HepG2 (cell line): ENCODE measurements around the gene FAF2. TPM values are rescaled to one million over a fixed set of nuclear protein-coding genes. Genes with fewer than 3 reads are reported as not detected.
A peak's percentile ranks its signal among the peaks of the same experiment; 100 is the strongest.

Experiments used
- ATAC-seq: fragments of 200-7000 bp; cut with Tn5 transposase; 3 replicates; pipeline ENCODE4 v1.9.1; 2020; ENCODE audit warnings: mild to moderate bottlenecking, moderate library complexity
- BruUV-seq: library from RNA; stranded (reverse); fragments of 400-500 nt; replicated peaks from 2 replicates; lab custom pipeline; 2021; lab: Mats Ljungman, UMichigan
- CTCF ChIA-PET: fragments of 300-600 bp; formaldehyde crosslinking; extraction: SDS; loops from one replicate; lab custom pipeline; 2021; ENCODE audit warnings: low total read pairs, inconsistent platforms, low intra/inter-chr PET ratio; lab: Yijun Ruan, JAX
- POLR2A ChIA-PET: fragments of 350-600 bp; sonication (Branson Sonifier 250); formaldehyde crosslinking; loops from one replicate; lab custom pipeline; 2020; ENCODE audit warnings: antibody characterized with exemption, inconsistent platforms; lab: Yijun Ruan, JAX
- DNase-seq: peaks from one replicate; pipeline ENCODE4 v3.0.0-alpha.2; 2015; ENCODE audit warnings: low spot score
- FAIRE-seq: peaks from 3 replicates; lab custom pipeline; 2011; peaks lifted over from hg19 to GRCh38; lab: Jason Lieb, UNC
- H2AFZ ChIP-seq: one replicate; pipeline ENCODE4 v1.6.1; 2011; ENCODE audit warnings: low read length, inconsistent platforms
- H3K27ac ChIP-seq: fragments of 300-600 bp; 3 replicates; pipeline ENCODE4 v1.8.0; 2011; ENCODE audit warnings: mixed run types, mild to moderate bottlenecking, mixed read lengths, low read length, inconsistent platforms; ENCODE audit not compliant: insufficient read depth; ENCODE audit errors: extremely low read length
- H3K27me3 ChIP-seq, 2 experiments: fragments of 200-600 bp in 1 of 2; 2 replicates in 1 of 2; 3 replicates in 1 of 2; pipeline versions ENCODE4 v1.6.0 to v1.8.0; 2011; ENCODE audit warnings: low read length in 2 of 2, mild to moderate bottlenecking in 2 of 2, moderate library complexity in 2 of 2, inconsistent platforms in 1 of 2; ENCODE audit not compliant: insufficient read depth in 2 of 2, control insufficient read depth in 1 of 2
- H3K36me3 ChIP-seq, 2 experiments: fragments of 200-600 bp in 1 of 2; replicated peaks in 1 of 2; 2 replicates in 1 of 2; 3 replicates in 1 of 2; pipeline versions ENCODE4 v1.5.1 to v1.8.0; 2011; ENCODE audit warnings: low read length in 2 of 2, inconsistent platforms in 1 of 2; ENCODE audit not compliant: insufficient read depth in 2 of 2, control insufficient read depth in 1 of 2
- H3K4me1 ChIP-seq: 2 replicates; pipeline ENCODE4 v1.5.1; 2012; ENCODE audit warnings: low read length, inconsistent platforms; ENCODE audit not compliant: insufficient read depth
- H3K4me2 ChIP-seq: 2 replicates; pipeline ENCODE4 v1.6.0; 2011; ENCODE audit warnings: low read depth, low read length, inconsistent platforms
- H3K4me3 ChIP-seq, 3 experiments: fragments of 200-600 bp in 1 of 3; sonication (generic), shearing (Covaris generic) in 1 of 3; replicated peaks in 1 of 3; 2 replicates each; pipeline ENCODE4 v1.5.1; 2011 to 2016; ENCODE audit warnings: low read length in 3 of 3, inconsistent platforms in 2 of 3, low read depth in 2 of 3, mild to moderate bottlenecking in 2 of 3, control low read depth in 1 of 3, mixed read lengths in 1 of 3; ENCODE audit not compliant: insufficient read depth in 1 of 3
- H3K79me2 ChIP-seq: one replicate; pipeline ENCODE4 v1.6.1; 2011; ENCODE audit warnings: low read length, inconsistent platforms; ENCODE audit not compliant: insufficient read depth
- H3K9ac ChIP-seq: 2 replicates; pipeline ENCODE4 v1.6.0; 2011; ENCODE audit warnings: mild to moderate bottlenecking, low read depth, low read length, inconsistent platforms; ENCODE audit not compliant: insufficient read depth
- H3K9me3 ChIP-seq: 2 replicates; pipeline ENCODE4 v1.5.1; 2012; ENCODE audit warnings: mild to moderate bottlenecking, low read length
- H4K20me1 ChIP-seq: 2 replicates; pipeline ENCODE4 v1.6.0; 2011; ENCODE audit warnings: inconsistent platforms, mild to moderate bottlenecking, low read length, moderate library complexity; ENCODE audit not compliant: insufficient read depth
- ATF1 ChIP-seq: IDR thresholded peaks from 2 replicates; pipeline ENCODE4 v1.6.1; 2016; ENCODE audit warnings: mild to moderate bottlenecking, control low read depth
- CHD2 ChIP-seq: IDR thresholded peaks from 2 replicates; pipeline ENCODE4 v1.6.1; 2011; ENCODE audit warnings: low read depth, low read length, improper control_type of control experiment
- CHD4 ChIP-seq: fragments of 200-600 bp; sonication (generic); IDR thresholded peaks from 2 replicates; pipeline ENCODE4 v1.7.0; 2017; ENCODE audit warnings: mild to moderate bottlenecking, low read length, borderline replicate concordance
- HIVEP1 ChIP-seq: sonication (generic); formaldehyde crosslinking; IDR thresholded peaks from 2 replicates; pipeline ENCODE4 v1.4.0; 2020; ENCODE audit warnings: mild to moderate bottlenecking, missing genetic modification reagents
- KMT2A ChIP-seq: sonication (generic); formaldehyde crosslinking; IDR thresholded peaks from 2 replicates; pipeline ENCODE4 v1.4.0; 2020; ENCODE audit warnings: missing genetic modification reagents
- SNAI1 ChIP-seq: sonication (generic); formaldehyde crosslinking; IDR thresholded peaks from 2 replicates; pipeline ENCODE4 v1.5.0; 2020; ENCODE audit warnings: mild to moderate bottlenecking, missing genetic modification reagents, borderline replicate concordance
- ZMYM3 ChIP-seq: sonication (generic); formaldehyde crosslinking; IDR thresholded peaks from 2 replicates; pipeline ENCODE4 v1.5.1; 2020; ENCODE audit warnings: mild to moderate bottlenecking, missing genetic modification reagents
- ZNF20 ChIP-seq: sonication (generic); formaldehyde crosslinking; IDR thresholded peaks from 2 replicates; pipeline ENCODE4 v1.4.0; 2020; ENCODE audit warnings: mild to moderate bottlenecking, moderate library complexity, missing genetic modification reagents
- ZNF629 ChIP-seq: sonication (generic); formaldehyde crosslinking; conservative IDR thresholded peaks from 2 replicates; pipeline ENCODE4 v1.5.0; 2020; ENCODE audit warnings: missing genetic modification reagents
- ZNF83 ChIP-seq: sonication (generic); formaldehyde crosslinking; IDR thresholded peaks from 2 replicates; pipeline ENCODE4 v1.4.0; 2020; ENCODE audit warnings: missing genetic modification reagents, mild to moderate bottlenecking, borderline replicate concordance
- ZNF883 ChIP-seq: sonication (generic); formaldehyde crosslinking; IDR thresholded peaks from 2 replicates; pipeline ENCODE4 v1.5.1; 2020; ENCODE audit warnings: mild to moderate bottlenecking, missing genetic modification reagents; ENCODE audit errors: not compliant biosample characterization
- WGBS: methylation state at CpG from one replicate; pipeline ENCODE4 v1.1.6; 2017; ENCODE audit warnings: low lambda C conversion rate; 5-methylcytosine and 5-hydroxymethylcytosine counted together
- in situ Hi-C: cut with HindIII; loops from 2 replicates; pipeline ENCODE4 v1.10.0; 2017; ENCODE audit warnings: low pct_unique_long_range_greater_than_20kb; ENCODE audit not compliant: extremely low pct_ligation_motif_present
- intact Hi-C: fragments of 100-400 bp; cut with micrococcal nuclease; formaldehyde crosslinking; loops from one replicate; pipeline ENCODE4 v1.10.0; 2022; ENCODE audit not compliant: unreplicated experiment
- polyA plus RNA-seq, 8 experiments: library from polyadenylated mRNA; depleted of rRNA in 3 of 8; stranded (reverse) in 7 of 8; unstranded in 1 of 8; fragments of >200 nt; fragmentation: Illumina TruSeq in 4 of 8; extraction: Trizol in 4 of 8; gene quantifications; 2 replicates each; pipeline versions ENCODE4 v1.2.1 to v1.2.3, GENCODE V29; 2011 to 2016; ENCODE audit warnings: low read depth in 4 of 8, missing spikeins in 1 of 8, mixed read lengths in 1 of 8; ENCODE audit not compliant: insufficient read depth in 1 of 8
- total RNA-seq, 5 experiments: library from RNA; depleted of rRNA; stranded (reverse); fragments of >200 nt; fragmentation: Illumina TruSeq; extraction: Trizol; gene quantifications; 2 replicates each; pipeline ENCODE4 v1.2.3, GENCODE V29; 2016; ENCODE audit warnings: low read depth in 1 of 5
- TF ChIP-seq, protein P1 (sequence below): sonication (generic); formaldehyde crosslinking; IDR thresholded peaks from 2 replicates; pipeline ENCODE4 v1.5.0; 2020; ENCODE audit warnings: mild to moderate bottlenecking, low read depth, missing genetic modification reagents, borderline replicate concordance
- TF ChIP-seq, protein P2 (sequence below): IDR thresholded peaks from 2 replicates; pipeline ENCODE4 v1.6.1; 2016; ENCODE audit warnings: low read depth, borderline replicate concordance
- TF ChIP-seq, protein P3 (sequence below): sonication (generic); formaldehyde crosslinking; IDR thresholded peaks from 2 replicates; pipeline ENCODE4 v1.8.1; 2023; ENCODE audit warnings: mild to moderate bottlenecking, moderate library complexity, missing genetic modification reagents
- TF ChIP-seq, protein P4 (sequence below): sonication (generic); formaldehyde crosslinking; IDR thresholded peaks from 2 replicates; pipeline ENCODE4 v1.4.0; 2020; ENCODE audit warnings: mild to moderate bottlenecking, missing genetic modification reagents
- TF ChIP-seq, protein P5 (sequence below): IDR thresholded peaks from 2 replicates; pipeline ENCODE4 v1.6.1; 2018; ENCODE audit warnings: missing genetic modification reagents, mild to moderate bottlenecking, missing compliant biosample characterization

Gene FAF2
- total and polyA plus RNA-seq, 2 of the 13 experiments (the other 11 are each of a cell fraction or from before 2014, with no cell fraction given), result 27.8 to 34.3 TPM

DNA sequence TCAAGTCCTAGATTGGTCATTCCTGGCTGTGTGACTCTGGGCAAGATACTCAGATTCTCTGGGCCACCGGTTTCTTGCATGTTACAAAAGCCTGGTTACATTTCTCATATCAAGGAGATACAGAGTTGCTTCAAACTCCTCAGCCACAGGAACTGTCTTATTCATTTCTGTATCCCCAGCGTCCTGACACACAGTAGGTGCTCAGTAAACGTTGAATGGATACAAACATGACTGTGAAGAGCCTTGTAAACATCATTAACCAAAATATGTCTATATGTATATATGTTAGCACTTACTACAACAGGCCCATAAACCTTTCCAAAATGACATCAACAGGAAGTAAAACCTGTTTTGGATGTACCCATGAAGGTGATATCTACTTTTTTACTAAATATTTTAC lies 33.5 kb upstream of the FAF2 start (continued):
- TF ChIP-seq, protein P1, sequence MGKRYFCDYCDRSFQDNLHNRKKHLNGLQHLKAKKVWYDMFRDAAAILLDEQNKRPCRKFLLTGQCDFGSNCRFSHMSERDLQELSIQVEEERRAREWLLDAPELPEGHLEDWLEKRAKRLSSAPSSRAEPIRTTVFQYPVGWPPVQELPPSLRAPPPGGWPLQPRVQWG (CRISPR knock-in tag), result no peak
- TF ChIP-seq, protein P2, sequence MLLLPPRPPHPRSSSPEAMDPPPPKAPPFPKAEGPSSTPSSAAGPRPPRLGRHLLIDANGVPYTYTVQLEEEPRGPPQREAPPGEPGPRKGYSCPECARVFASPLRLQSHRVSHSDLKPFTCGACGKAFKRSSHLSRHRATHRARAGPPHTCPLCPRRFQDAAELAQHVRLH (CRISPR knock-in tag), result no peak
- TF ChIP-seq, protein P3, sequence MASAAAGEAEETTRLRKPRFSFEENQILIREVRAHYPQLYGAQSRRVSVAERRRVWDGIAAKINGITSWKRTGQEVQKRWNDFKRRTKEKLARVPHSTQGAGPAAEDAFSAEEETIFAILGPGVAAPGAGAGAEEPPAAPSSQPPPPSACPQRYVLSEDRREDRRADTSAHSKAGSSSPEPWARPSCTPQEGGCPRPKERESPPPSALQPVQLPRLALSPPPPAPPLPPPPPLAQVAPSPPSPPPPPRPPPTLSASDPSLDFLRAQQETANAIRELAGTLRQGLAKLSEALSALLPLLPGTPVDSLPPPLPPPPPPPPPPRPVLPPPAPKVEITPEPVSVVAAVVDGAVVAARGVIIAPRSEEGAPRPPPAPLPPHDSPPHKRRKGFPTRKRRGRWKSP (CRISPR knock-in tag), result no peak

DNA sequence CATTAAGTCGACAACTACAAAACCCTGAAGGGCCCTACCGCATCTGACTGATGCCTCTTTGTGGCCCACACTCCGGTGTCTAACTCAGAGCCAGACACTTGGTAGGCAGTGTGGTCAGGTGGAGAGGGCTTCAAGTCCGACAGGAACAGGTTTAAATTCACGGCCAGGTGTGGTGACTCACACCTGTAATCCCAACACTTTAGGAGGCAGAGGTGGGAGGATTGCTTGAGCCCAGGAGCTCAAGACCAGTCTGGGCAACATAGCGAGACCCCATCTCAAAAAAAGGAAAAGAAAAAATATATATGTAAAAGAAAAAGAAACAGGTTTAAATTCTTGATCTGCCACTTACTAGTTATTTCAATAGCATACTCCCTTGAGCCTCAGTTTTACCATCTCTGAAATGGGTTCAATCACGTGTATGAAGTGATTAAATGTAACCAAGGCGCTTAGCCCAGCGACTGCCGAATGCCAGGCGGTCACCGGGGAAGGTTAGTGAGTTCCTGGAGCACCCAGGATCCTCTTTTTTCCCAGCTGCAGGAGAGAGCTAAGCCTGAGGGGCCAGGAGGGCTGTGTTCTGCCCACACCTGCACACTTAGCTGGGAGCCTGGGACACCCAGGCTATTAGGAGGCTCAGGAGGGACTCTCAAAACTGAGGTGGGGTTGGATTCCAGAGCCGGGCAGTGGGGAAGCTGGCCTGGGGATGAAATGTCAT lies 32.8 kb upstream of the FAF2 start:
- Histone ChIP-seq H3K36me3 (no peaks in the 10 kb centered on the region), H3K27ac (no peak overlapping the region), H3K9ac (peak overlapping the region; percentile 81), H3K4me3 (peak overlapping the region; percentile 75 to 85 (median 83)), H4K20me1 (no peaks in the 10 kb centered on the region), H3K9me3 (no peaks in the 10 kb centered on the region), H3K27me3 (no peaks in the 10 kb centered on the region), H3K79me2 (no peaks in the 10 kb centered on the region), H3K4me1 (peaks cover 32% of the 10 kb centered on the region), H2AFZ (no peak overlapping the region), H3K4me2 (peak overlapping the region; percentile 96)
- intact Hi-C loops (loop anchor here (10.0 kb wide), 1 partner anchor 69 kb away; no protein-coding TSS in a partner anchor), in situ Hi-C loops (loop anchor here (5.0 to 10.0 kb wide), 2 partner anchors 69 to 122 kb away; partner anchors contain the start of gene RNF44)
- ChIA-PET POLR2A (interaction anchor here (0.7 kb wide), 1 partner anchor 10 kb away, joined by 3 read pairs; no protein-coding TSS in a partner anchor), CTCF (interaction anchor here (2.6 kb wide), 1 partner anchor 33 kb away, joined by 17 read pairs; the partner anchor contains the start of gene FAF2)
- no TSS peak for BruUV-seq
- FAIRE-seq, result no peak
- ATAC-seq, result no peak
- DNase-seq, result no peak
- 81% methylated on average over 12 of the region's 13 CpGs for WGBS
- no peak for TF ChIP-seq KMT2A (CRISPR knock-in tag)
- TF ChIP-seq ZNF629, result peak; percentile 97
- TF ChIP-seq HIVEP1 (CRISPR knock-in tag), result peak; percentile 18; the same call in 1 of the 2 replicates
- TF ChIP-seq ZNF883 (CRISPR knock-in tag), result no peak
- peak; percentile 86 for TF ChIP-seq ZMYM3 (CRISPR knock-in tag)
- TF ChIP-seq ZNF83 (CRISPR knock-in tag), result no peak
- TF ChIP-seq SNAI1 (CRISPR knock-in tag), result no peak
- 0 out of 2 replicates have a peak, but pooled peaks have one; percentile 31 for TF ChIP-seq ZNF20 (CRISPR knock-in tag)
- TF ChIP-seq, protein P4, sequence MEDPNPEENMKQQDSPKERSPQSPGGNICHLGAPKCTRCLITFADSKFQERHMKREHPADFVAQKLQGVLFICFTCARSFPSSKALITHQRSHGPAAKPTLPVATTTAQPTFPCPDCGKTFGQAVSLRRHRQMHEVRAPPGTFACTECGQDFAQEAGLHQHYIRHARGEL (CRISPR knock-in tag), result no peak
- TF ChIP-seq ATF1, result no peak
- peak; percentile 89; the same call in 1 of the 2 replicates for TF ChIP-seq CHD4
- TF ChIP-seq CHD2, result no peak
- TF ChIP-seq, protein P5, sequence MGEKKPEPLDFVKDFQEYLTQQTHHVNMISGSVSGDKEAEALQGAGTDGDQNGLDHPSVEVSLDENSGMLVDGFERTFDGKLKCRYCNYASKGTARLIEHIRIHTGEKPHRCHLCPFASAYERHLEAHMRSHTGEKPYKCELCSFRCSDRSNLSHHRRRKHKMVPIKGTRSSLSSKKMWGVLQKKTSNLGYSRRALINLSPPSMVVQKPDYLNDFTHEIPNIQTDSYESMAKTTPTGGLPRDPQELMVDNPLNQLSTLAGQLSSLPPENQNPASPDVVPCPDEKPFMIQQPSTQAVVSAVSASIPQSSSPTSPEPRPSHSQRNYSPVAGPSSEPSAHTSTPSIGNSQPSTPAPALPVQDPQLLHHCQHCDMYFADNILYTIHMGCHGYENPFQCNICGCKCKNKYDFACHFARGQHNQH (CRISPR knock-in tag), result 0 out of 2 replicates have a peak, but pooled peaks have one; percentile 2
